Dermis blood vessel endothelial cell (primary cell): ENCODE data around the gene MYO5B. TPM values are rescaled to one million over a fixed set of nuclear protein-coding genes. Genes with fewer than 3 reads are reported as not detected.
"Not testable (repeated sequence)": the region's sequence is repeated elsewhere in the genome, so short reads cannot be mapped to it uniquely, and the experiment has no call there.

ENCODE experiments used
- DNase-seq: peaks from one replicate; pipeline ENCODE4 v3.0.0; 2010
- total RNA-seq: library from RNA; depleted of rRNA; stranded (reverse); fragments of >200 nt; gene quantifications from 2 replicates; pipeline ENCODE4 v1.2.3, GENCODE V29; 2014

MYO5B gene
- total RNA-seq, 1 donor from 2014 or later, result 0.85 TPM

GRCh38 chr18:49819071-49819662 lies 375.8 kb downstream of the MYO5B start:
- no peak for DNase-seq

DNA sequence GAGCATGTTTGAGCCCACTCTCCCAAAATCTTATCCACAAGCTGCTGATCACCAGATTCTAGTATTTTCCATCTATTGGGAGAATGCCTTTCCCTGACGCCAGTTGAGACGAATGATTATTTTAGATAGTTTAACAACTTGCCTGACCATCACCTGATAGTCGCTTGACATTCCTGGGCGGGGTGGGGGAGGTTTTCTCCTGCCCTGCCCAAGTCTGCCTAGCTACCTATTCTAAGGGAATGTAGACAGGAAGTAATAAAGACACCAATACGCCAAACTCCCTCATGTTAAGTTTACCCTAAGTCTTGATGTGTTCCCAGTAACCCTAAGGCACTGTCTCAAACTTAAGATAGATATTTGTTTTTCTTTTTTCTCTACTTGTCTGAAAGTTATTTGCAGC lies 377.0 kb downstream of the MYO5B start:
- no peak for DNase-seq

DNA sequence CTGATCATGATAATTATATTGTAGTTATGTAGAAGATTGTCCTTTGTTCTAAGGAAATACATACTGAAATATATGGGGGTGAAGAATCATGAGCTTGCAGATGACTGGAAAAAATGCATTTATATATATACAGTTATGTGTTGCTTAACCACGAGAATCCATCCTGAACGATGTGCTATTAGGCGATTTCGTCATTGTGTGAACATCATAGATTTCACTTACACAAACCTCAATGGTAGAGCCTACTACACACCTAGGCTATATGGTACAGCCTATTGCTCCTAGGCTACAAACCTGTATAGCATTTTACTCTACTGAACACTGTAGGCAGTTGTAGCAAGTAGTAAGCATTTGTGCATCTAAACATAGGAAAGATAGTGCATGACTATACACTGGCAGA lies 379.0 kb downstream of the MYO5B start:
- no peak for DNase-seq

GRCh38 chr18:49814147-49814499 lies 380.8 kb downstream of the MYO5B start:
- DNase-seq, result peak; percentile 56

DNA sequence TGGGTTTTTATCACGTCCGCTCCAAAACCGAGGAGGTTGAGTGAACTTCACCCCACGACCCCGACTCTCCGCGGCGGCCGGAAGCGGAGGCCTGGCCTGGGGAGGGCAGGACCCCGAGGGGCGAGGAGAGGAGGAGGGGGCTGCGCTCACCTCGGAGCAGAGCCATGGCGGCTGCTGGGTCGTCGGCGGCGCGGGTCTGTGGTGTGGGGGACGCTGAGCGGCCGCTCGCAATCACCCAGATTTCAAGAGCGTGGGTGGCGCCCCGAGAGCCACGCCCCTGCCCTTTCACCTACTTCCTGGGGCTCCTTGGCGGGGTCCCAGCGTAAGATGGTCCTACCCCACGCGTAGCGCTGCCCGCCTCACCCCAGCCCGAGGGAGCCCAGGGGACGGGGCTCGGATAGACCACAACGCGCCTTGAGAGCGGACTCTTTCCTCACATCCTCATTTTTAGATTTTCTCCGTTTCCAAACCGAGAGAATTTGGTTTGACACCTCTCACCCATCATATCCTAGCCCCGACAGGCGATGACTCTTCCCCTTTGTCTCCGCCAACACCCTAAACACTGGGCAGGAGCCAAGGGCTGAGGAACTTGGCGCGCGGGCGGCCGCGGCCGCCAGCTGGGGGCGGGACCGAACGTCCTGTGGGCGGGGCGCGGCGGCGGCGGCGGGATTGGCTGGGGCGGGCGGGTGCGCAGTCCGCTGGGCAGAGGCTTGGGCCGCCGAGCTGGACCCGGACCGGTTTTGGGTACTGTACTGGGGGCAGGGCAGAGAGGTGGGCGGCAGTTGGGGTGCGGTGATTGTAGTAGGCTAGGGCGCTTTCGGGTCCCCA lies 381.4 kb downstream of the MYO5B start, which contains the start of gene ACAA2:
Gene ACAA2 (minus strand): TSS at position 215 of the 828 bp plus-strand sequence. CDS start 49 bp downstream, at position 166.
- peak; percentile 86 for DNase-seq

DNA sequence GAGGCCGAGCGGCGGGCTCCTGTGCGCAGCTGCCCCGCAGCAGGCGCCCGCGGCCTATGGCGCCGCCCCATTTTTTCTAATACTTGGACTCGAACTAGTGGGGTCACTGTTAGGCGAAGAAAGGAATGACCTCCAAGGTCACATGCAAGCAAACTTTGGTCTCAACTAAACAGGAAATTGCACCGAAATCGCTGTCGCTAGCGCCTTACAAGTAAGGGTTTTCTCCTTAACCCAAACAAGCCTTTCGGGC lies 382.0 kb downstream of the MYO5B start:
- DNase-seq, result peak; percentile 53

DNA sequence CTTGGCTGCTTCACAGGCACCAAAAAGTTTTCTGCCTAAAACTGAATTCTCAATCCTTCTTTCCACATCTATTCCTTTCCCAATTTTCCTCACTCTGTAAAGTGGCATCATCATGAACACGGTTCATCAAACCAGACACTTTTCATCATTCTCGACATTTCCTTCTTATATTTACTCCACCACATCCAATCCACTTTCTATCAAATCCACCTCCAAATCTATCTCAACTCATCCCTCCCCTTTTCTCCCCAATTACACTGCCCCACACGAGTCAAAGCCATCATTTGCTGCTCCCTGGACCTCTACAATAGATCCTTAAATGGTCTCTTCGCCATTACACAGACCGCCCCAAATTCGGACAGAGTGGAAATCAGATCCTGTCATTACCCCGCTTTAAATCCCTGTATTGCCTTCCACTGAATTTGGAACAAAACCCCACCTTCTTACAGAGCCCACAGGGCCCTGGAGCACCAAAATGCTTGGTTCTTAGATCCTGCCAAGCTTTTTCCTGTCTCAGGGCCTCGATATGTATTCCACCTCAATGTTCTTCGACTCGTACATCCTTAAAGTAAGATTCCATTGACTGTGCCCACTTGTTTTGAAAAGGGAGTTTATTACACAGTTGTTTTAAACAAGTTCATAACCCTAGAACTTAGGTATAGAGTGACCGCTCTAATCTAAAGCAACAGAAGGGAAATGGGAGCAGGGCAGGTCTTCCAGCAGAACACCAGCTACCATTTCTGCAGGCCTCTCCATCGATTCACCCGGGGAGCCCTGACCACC lies 382.5 kb downstream of the MYO5B start:
- no peak for DNase-seq

DNA sequence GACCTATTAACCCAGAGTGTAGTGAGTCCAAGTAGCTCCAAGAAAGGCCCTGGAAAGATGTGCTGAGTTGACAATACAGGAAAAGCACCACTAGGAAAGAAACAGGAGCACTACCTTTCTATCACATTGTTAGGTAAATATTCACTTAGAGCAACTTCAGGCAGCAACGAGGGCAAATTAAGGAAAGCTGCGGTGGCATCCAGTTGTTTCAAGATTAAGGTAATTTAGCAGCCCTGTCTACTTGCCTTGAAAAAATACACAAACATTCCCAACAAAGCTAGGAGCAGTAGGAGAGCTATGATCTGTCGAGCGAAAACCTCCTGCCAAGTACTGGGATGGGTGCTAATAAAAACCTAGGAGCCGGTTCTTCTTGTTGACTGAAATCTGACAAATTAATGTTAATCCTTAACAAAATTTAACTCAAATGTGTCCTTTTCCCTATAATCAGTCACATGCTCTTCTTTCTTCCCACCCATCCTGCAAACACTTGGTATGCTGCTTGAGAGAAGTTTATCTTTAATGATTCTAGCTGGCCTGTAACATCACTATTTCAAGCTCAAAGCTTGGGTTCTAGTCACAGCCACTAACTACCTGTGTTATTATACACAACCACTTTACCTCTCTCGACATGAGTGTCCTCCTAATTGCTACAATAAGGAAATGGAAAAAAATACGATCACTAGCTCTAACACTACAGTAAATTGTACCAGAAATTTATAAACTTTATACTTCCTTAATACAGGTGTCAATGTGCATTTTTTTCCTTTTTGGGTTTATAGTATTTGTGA lies 383.6 kb downstream of the MYO5B start:
- DNase-seq, result no peak

DNA sequence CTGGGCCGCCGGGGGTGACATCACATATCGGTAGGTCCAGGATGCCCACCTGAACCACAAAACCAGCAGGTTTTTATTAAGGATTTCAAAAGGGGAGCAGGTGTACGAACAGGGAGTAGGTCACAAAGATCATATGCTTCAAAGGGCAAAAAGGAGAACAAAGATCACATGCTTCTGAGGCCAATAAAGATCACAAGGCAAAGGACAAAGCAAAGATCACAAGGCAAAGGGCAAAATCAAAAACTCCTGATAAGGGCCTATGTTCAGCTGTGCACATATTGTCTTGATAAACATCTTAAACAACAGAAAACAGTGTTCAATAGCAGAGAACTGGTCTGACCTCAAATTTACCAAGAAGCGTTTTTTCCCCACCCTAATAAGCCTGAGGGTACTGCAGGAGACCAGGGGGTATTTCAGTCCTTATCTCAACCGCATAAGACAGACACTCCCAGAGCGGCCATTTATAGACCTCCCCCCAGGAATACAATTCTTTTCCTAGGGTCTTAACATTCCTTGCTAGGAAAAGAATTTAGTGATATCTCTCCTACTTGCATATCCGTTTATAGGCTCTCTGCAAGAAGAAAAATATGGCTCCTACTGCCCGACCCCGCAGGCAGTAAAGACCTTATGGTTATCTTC lies 386.3 kb downstream of the MYO5B start:
- not testable (repeated sequence) for DNase-seq

GRCh38 chr18:49804096-49804495 lies 390.9 kb downstream of the MYO5B start:
- DNase-seq, result no peak

- no peak for DNase-seq
Measured at GRCh38 chr18:49802623-49803022, 392.3 kb downstream of the MYO5B start.

DNA sequence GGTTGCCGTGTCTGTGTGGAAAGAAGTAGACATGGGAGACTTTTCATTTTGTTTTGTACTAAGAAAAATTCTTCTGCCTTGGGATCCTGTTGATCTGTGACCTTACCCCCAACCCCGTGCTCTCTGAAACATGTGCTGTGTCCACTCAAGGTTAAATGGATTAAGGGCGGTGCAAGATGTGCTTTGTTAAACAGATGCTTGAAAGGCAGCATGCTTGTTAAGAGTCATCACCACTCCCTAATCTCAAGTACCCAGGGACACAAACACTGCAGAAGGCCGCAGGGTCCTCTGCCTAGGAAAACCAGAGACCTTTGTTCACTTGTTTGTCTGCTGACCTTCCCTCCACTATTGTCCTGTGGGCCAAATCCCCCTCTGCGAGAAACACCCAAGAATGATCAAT lies 394.5 kb downstream of the MYO5B start:
- not testable (repeated sequence) for DNase-seq

- not testable (repeated sequence) for DNase-seq
Measured at GRCh38 chr18:49799806-49800205, 395.1 kb downstream of the MYO5B start.

DNA sequence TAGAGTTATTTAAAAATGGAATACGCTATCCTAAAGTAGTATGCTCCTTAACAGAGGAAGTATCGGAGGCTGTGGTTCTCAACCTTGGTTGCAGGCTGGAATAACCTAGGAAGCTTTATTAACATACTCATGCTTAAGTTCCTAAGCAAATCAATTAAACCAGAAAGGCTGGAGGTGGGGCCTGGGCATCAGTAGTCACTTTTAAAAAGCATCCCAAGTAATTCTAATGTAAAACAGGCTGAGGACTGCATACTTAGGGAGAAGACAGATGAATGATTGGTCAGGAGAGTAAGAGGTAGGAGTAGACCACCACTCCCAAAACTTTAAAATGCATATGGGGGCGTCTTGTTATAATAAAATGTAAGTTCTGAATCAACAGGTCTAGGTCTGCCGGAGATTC lies 396.9 kb downstream of the MYO5B start:
- DNase-seq, result no peak

- DNase-seq, result no peak
Measured at GRCh38 chr18:49795612-49796552, 399.1 kb downstream of the MYO5B start.

DNA sequence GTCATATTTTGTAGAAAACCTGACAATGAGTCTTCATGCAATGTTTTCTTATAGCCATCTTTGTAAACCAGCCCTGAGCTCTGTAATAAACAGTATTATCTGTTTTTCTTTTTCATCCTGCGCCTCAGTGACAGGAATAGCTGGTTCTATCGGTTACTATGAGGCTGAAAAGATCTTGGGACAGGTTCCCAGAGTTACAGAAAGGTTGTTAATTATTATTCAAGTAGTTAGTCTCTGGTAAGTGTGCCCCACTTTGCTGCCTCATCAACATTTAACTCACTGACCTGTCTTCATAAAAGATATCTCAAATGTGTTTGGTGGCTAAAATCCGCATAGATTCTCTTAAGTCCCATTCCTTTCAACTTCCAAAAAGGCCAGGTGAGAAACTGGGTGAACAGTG lies 400.2 kb downstream of the MYO5B start:
- DNase-seq, result no peak

DNA sequence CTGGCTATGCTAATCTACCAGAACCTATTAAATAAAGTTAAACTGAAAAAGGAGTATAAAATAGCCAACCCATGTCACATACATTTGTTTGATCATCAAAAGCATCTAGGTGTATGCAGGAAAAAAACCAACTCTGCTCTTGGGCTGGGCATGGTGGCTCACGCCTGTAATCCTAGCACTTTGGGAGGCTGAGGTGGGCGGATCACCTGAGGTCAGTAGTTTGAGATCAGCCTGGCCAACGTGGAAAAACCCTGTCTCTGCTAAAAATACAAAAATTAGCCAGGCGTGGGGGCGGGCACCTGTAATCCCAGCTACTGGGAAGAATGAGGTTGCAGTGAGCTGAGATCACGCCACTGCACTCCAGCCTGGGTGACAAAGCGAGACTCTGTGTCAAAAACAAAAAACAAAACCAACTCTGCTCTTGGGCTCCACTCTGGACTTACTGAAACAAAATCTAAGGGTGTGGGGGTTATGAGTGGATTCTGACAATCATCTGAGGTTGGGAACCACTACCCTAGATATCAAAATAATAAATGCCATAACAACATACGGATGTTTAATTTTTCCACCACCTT lies 405.3 kb downstream of the MYO5B start:
- not testable (repeated sequence) for DNase-seq

- DNase-seq, result peak; percentile 42
Measured at GRCh38 chr18:49788327-49788898, 406.5 kb downstream of the MYO5B start.

DNA sequence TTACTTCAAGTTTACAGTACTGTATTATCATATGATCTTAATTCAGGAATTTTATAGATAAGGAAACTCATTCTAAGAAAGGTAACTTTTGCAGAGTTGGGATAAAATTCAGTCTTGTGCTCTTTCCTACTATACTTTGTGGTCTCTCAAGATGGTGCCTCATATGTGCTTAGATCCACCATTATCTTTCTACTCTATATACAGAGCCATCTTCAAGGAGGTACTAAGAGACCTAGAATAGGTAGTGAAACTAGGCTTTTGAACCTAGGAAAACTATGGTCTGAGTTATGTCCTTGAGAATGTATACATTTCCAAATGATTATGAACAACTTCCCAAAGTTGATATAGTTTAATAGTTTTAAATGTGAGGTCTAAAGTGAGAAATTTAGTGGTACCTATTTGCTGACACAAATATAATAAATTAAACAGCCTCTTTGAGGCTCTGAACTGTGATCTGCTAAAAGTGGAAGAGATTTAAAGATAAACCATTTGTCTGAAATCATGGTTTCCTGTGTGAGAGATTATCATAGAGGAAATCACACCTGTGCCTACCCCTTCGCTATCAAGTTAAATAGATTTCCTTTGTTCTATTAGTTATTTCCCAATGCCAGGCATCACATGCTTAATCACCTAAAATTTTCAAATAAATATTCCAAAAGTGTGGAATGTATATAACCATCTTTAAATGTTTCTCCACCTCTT lies 408.8 kb downstream of the MYO5B start:
- DNase-seq, result no peak
